Measurements from ENCODE around the gene PNMT. TPM values are rescaled to one million over a fixed set of nuclear protein-coding genes. Genes with fewer than 3 reads are reported as not detected.
"Not testable (repeated sequence)": the region's sequence is repeated elsewhere in the genome, so short reads cannot be mapped to it uniquely, and the experiment has no call there.

The PNMT gene
- total RNA-seq, 1 experiment from 2014 or later, result 1.1 TPM

DNA sequence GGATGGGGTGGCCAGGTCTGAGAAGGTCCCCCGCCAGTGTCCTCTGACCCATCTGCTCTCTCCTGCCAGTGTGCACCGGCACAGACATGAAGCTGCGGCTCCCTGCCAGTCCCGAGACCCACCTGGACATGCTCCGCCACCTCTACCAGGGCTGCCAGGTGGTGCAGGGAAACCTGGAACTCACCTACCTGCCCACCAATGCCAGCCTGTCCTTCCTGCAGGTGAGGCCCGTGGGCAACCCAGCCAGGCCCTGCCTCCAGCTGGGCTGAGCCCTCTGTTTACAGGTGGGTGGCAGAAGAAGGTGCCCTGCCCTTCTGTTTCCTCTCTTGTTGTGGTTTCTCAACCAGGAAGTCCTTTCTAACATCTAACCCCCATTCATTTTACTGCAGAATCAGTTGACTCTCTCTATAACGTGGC, 38.7 kb downstream of the PNMT start:
- TF ChIP-seq EZH2 (IDR thresholded peaks at IDR 0.05; ENCODE audit: low read depth), result no peak
- TF ChIP-seq, protein P1, sequence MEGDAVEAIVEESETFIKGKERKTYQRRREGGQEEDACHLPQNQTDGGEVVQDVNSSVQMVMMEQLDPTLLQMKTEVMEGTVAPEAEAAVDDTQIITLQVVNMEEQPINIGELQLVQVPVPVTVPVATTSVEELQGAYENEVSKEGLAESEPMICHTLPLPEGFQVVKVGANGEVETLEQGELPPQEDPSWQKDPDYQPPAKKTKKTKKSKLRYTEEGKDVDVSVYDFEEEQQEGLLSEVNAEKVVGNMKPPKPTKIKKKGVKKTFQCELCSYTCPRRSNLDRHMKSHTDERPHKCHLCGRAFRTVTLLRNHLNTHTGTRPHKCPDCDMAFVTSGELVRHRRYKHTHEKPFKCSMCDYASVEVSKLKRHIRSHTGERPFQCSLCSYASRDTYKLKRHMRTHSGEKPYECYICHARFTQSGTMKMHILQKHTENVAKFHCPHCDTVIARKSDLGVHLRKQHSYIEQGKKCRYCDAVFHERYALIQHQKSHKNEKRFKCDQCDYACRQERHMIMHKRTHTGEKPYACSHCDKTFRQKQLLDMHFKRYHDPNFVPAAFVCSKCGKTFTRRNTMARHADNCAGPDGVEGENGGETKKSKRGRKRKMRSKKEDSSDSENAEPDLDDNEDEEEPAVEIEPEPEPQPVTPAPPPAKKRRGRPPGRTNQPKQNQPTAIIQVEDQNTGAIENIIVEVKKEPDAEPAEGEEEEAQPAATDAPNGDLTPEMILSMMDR (conservative IDR thresholded peaks at IDR 0.05), result no peak
- peaks cover 4% of the 10 kb centered on the region; the same call in 1 of the 2 replicates for H4K20me1 ChIP-seq (ENCODE audit: insufficient read depth)
- no peak overlapping the region for H2AFZ ChIP-seq
- H3K4me2 ChIP-seq, result peak overlapping the region; percentile 73
- H3K9me2 ChIP-seq (ENCODE audit: insufficient read depth), result no peaks in the 10 kb centered on the region
- H3K4me3 ChIP-seq, result no peak overlapping the region
- no peaks in the 10 kb centered on the region for H3K9me3 ChIP-seq (ENCODE audit: insufficient read depth, low read depth)
- peak overlapping the region; percentile 68 for H3K27ac ChIP-seq
- H3K36me3 ChIP-seq (ENCODE audit: low read depth), result no peaks in the 10 kb centered on the region
- DNase-seq, result peak; percentile 26 to 40
- no peaks in the 10 kb centered on the region for H3K27me3 ChIP-seq (ENCODE audit: insufficient read depth, low read depth)
- peaks cover 37% of the 10 kb centered on the region for H3F3A ChIP-seq (ENCODE audit: insufficient read depth, low read depth)
- peaks cover 51% of the 10 kb centered on the region for H3K79me2 ChIP-seq (ENCODE audit: low read depth)
- intact Hi-C loops (cut with micrococcal nuclease; ENCODE audit: unreplicated experiment), result loop anchor here (5.0 kb wide), 1 partner anchor 45 kb away; no protein-coding TSS in a partner anchor
- CTCF ChIA-PET, result no interaction called here
- POLR2A ChIA-PET (ENCODE audit: unreplicated experiment), result no interaction called here
- peaks cover 60% of the 10 kb centered on the region for H3K4me1 ChIP-seq (replicated peaks; ENCODE audit: insufficient read depth)
- no TSS peak for BruUV-seq (replicated peaks)

- no peaks in the 10 kb centered on the region for H3K27me3 ChIP-seq (ENCODE audit: insufficient read depth, low read depth)
- ChIA-PET POLR2A (ENCODE audit: unreplicated experiment) (no interaction called here), CTCF (no interaction called here)
- H3K4me2 ChIP-seq, result no peak overlapping the region
- peaks cover 4% of the 10 kb centered on the region; the same call in 1 of the 2 replicates for H4K20me1 ChIP-seq (ENCODE audit: insufficient read depth)
- H3F3A ChIP-seq (ENCODE audit: insufficient read depth, low read depth), result peaks cover 13% of the 10 kb centered on the region; the same call in 1 of the 2 replicates
- H2AFZ ChIP-seq, result no peak overlapping the region
- no peak overlapping the region for H3K4me3 ChIP-seq
- peaks cover 28% of the 10 kb centered on the region for H3K79me2 ChIP-seq (ENCODE audit: low read depth)
- BruUV-seq (replicated peaks), result no TSS peak
- TF ChIP-seq EZH2 (IDR thresholded peaks at IDR 0.05; ENCODE audit: low read depth), result no peak
- TF ChIP-seq, protein P1 (conservative IDR thresholded peaks at IDR 0.05), result no peak
- no peaks in the 10 kb centered on the region for H3K9me2 ChIP-seq (ENCODE audit: insufficient read depth)
- H3K4me1 ChIP-seq (replicated peaks; ENCODE audit: insufficient read depth), result peaks cover 35% of the 10 kb centered on the region
- no peak for DNase-seq
- intact Hi-C loops (cut with micrococcal nuclease; ENCODE audit: unreplicated experiment), result loop anchor here (5.0 kb wide), 1 partner anchor 43 kb away; no protein-coding TSS in a partner anchor
- H3K27ac ChIP-seq, result no peak overlapping the region
- H3K9me3 ChIP-seq (ENCODE audit: insufficient read depth, low read depth), result no peaks in the 10 kb centered on the region
- H3K36me3 ChIP-seq (ENCODE audit: low read depth), result no peaks in the 10 kb centered on the region
Observed at GRCh38 chr17:39709319-39709997, 41.2 kb downstream of the PNMT start.

DNA sequence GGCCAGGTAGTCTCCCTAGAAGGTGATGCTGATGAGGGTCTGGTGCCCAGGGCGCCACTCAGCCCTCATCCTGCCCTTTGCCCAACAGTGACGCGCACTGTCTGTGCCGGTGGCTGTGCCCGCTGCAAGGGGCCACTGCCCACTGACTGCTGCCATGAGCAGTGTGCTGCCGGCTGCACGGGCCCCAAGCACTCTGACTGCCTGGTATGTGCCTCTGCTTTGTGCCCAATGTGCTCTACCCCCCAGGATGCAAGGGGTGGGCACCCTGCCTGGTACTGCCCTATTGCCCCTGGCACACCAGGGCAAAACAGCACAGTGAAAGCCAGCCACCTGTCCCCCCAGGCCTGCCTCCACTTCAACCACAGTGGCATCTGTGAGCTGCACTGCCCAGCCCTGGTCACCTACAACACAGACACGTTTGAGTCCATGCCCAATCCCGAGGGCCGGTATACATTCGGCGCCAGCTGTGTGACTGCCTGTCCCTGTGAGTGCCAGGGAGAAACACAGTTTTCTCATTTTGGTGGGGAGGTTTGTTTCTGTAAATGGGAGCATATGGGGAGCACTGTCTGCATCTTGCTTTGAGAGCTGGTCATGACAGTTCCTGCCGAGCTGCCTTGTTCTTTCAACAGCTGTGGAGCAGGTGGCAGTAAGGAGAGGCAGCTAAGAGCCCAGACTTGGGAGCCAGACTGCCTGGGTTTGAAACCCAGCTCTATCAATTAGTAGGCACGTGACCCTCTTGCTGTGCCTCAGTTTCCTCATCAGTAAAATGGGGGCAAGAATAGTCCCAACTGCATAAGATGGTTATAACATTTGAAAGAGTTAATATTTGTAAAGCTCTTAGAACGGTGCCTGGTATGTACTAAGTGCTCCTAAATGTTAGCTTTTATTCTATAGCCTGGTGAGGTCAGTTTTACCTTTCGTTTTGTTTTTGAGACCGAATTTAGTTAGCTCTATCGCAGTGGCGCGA, 42.0 kb downstream of the PNMT start:
- H3K4me1 ChIP-seq (replicated peaks; ENCODE audit: insufficient read depth), result peaks cover 27% of the 10 kb centered on the region
- no peak overlapping the region for H2AFZ ChIP-seq
- CTCF ChIA-PET, result interaction anchor here (0.5 kb wide), 1 partner anchor 23 kb away, joined by 3 read pairs; no protein-coding TSS in a partner anchor
- H3K4me3 ChIP-seq, result no peak overlapping the region
- no peaks in the 10 kb centered on the region for H3K9me2 ChIP-seq (ENCODE audit: insufficient read depth)
- no peaks in the 10 kb centered on the region for H3K36me3 ChIP-seq (ENCODE audit: low read depth)
- no peak overlapping the region for H3K27ac ChIP-seq
- peaks cover 20% of the 10 kb centered on the region for H3K79me2 ChIP-seq (ENCODE audit: low read depth)
- H3F3A ChIP-seq (ENCODE audit: insufficient read depth, low read depth), result peaks cover 10% of the 10 kb centered on the region; the same call in 1 of the 2 replicates
- intact Hi-C loops (cut with micrococcal nuclease; ENCODE audit: unreplicated experiment), result loop anchor here (5.0 kb wide), 1 partner anchor 42 kb away; no protein-coding TSS in a partner anchor
- H4K20me1 ChIP-seq (ENCODE audit: insufficient read depth), result peaks cover 4% of the 10 kb centered on the region; the same call in 1 of the 2 replicates
- H3K4me2 ChIP-seq, result no peak overlapping the region
- no peaks in the 10 kb centered on the region for H3K9me3 ChIP-seq (ENCODE audit: insufficient read depth, low read depth)
- TF ChIP-seq EZH2 (IDR thresholded peaks at IDR 0.05; ENCODE audit: low read depth), result no peak
- TF ChIP-seq, protein P1 (conservative IDR thresholded peaks at IDR 0.05), result no peak
- H3K27me3 ChIP-seq (ENCODE audit: insufficient read depth, low read depth), result no peaks in the 10 kb centered on the region
- POLR2A ChIA-PET (ENCODE audit: unreplicated experiment), result no interaction called here
- BruUV-seq (replicated peaks), result no TSS peak
- no peak for DNase-seq

GRCh38 chr17:39711071-39711470, 42.8 kb downstream of the PNMT start:
- H4K20me1 ChIP-seq (ENCODE audit: insufficient read depth); H3K9me3 ChIP-seq (ENCODE audit: insufficient read depth, low read depth); intact Hi-C loops (cut with micrococcal nuclease; ENCODE audit: unreplicated experiment); H3K27me3 ChIP-seq (ENCODE audit: insufficient read depth, low read depth); H3K4me3 ChIP-seq; DNase-seq; H3K36me3 ChIP-seq (ENCODE audit: low read depth); H2AFZ ChIP-seq; H3K27ac ChIP-seq; H3K9me2 ChIP-seq (ENCODE audit: insufficient read depth); H3K4me2 ChIP-seq; H3F3A ChIP-seq (ENCODE audit: insufficient read depth, low read depth); BruUV-seq (replicated peaks); POLR2A ChIA-PET (ENCODE audit: unreplicated experiment): not testable (repeated sequence)
- CTCF ChIA-PET, result interaction anchor here (0.5 kb wide), 1 partner anchor 22 kb away, joined by 3 read pairs; no protein-coding TSS in a partner anchor
- Histone ChIP-seq H3K4me1 (replicated peaks; ENCODE audit: insufficient read depth) (peaks cover 21% of the 10 kb centered on the region), H3K79me2 (ENCODE audit: low read depth) (peaks cover 17% of the 10 kb centered on the region)
